ENCODE measurements around the gene PCCA. TPM values are rescaled to one million over a fixed set of nuclear protein-coding genes. Genes with fewer than 3 reads are reported as not detected.

PCCA gene
- total and polyA plus RNA-seq, 7 donors, result 18.0 to 45.6 (median 42.8) TPM

DNA sequence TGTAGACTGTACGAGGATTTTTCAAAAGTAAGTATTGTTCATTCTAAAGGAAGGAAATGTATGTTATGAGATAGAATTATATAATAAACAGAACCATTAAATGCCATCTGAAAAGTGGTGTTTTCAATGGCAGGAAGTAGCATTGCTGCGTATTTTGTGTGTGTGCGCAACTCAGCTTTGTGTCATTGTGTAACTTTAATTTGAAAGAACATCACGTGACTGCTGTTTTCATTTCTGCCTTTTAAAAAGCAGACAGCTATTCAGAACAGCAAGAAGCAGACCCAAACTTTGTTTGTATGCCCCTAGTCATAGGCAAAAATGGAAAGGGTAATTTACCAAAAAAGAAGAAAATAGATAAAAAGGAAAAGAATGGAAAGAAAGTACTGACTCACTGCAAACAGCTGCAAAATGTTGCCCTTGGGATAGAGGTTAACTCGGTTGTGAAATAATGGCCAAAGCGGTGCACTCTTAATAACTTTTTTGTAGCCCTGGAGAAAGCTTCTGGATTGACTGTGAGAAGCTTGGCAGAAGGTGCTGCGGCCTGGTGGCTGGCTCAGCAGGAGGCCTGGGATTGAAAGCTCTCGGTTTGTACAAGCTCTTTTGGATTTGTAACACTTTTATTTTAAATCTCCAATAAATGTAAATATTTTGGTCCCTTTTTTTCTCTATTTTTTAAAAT lies 402.4 kb downstream of the PCCA start:
- H3K27ac ChIP-seq, result peak overlapping the region in 3 of 4 donors; percentile 12 to 37 (median 35)
- peak; percentile 82 for DNase-seq

GRCh38 chr13:100493418-100493817 lies 404.5 kb downstream of the PCCA start:
- H3K4me3 ChIP-seq, result no peak overlapping the region
- DNase-seq, result no peak
- no peaks in the 10 kb centered on the region for H3K36me3 ChIP-seq
- H3K9me3 ChIP-seq, result no peaks in the 10 kb centered on the region
- WGBS, 2 donors, result 90% methylated on average over 7 of the region's 7 CpGs
- H3K4me1 ChIP-seq, result peaks cover 0 to 5% (median 0%) of the 10 kb centered on the region in 4 donors
- H3K27me3 ChIP-seq, result no peaks in the 10 kb centered on the region
- intact Hi-C loops (cut with DNase I), result no loop called here
- no peak overlapping the region for H3K27ac ChIP-seq
- TF ChIP-seq POLR2A (IDR thresholded peaks at IDR 0.05) (no peak), CTCF (IDR thresholded peaks at IDR 0.05) (no peak), POLR2AphosphoS5 (IDR thresholded peaks at IDR 0.05) (no peak), EP300 (IDR thresholded peaks at IDR 0.05) (no peak)

More for the DNA sequence above, 402.4 kb downstream of the PCCA start:
- H3K4me1 ChIP-seq, result peaks cover 0 to 5% (median 0%) of the 10 kb centered on the region in 4 donors
- TF ChIP-seq CTCF (IDR thresholded peaks at IDR 0.05) (no peak), POLR2AphosphoS5 (IDR thresholded peaks at IDR 0.05) (peak; percentile 32 to 68 (median 50))
- H3K9me3 ChIP-seq, result no peaks in the 10 kb centered on the region
- no peak overlapping the region for H3K4me3 ChIP-seq
- WGBS, 2 donors, result 83 to 86% methylated on average over 8 of the region's 8 CpGs
- no peaks in the 10 kb centered on the region for H3K36me3 ChIP-seq
- no peaks in the 10 kb centered on the region for H3K27me3 ChIP-seq
- intact Hi-C loops (cut with DNase I), result no loop called here

GRCh38 chr13:100495455-100495854 lies 406.6 kb downstream of the PCCA start:
- Histone ChIP-seq H3K4me3 (no peak overlapping the region), H3K27ac (no peak overlapping the region), H3K4me1 (peaks cover 0 to 4% (median 0%) of the 10 kb centered on the region in 4 donors), H3K36me3 (no peaks in the 10 kb centered on the region), H3K9me3 (no peaks in the 10 kb centered on the region), H3K27me3 (no peaks in the 10 kb centered on the region)
- 91 to 96% methylated on average over 1 of the region's 1 CpG for whole genome bisulfite sequencing, 2 donors
- intact Hi-C loops (cut with DNase I), result no loop called here
- DNase-seq, result no peak
- TF ChIP-seq EP300 (IDR thresholded peaks at IDR 0.05) (no peak), POLR2AphosphoS5 (IDR thresholded peaks at IDR 0.05) (no peak), CTCF (IDR thresholded peaks at IDR 0.05) (no peak), POLR2A (IDR thresholded peaks at IDR 0.05) (no peak)

DNA sequence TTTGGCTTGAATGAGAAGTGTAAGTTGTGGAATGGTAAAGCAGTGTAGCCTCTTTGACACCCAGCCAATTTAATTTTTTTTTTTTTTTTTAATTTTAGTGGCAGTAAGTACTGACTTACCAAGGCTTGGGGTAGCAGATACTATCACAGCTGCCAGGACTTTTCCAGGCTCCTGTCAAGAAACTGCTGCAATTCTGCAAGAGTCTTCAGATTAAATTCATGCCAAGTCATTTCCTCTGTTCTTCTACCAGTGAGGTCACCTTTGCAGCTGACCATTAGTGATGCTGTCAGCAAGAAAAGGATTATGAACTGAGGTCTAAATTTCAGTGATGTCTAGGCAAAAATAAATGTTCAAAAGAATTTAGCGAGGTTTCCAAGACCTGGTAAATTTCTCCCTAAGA lies 408.5 kb downstream of the PCCA start:
- H3K27ac ChIP-seq, result no peak overlapping the region

More for the DNA sequence above, 408.5 kb downstream of the PCCA start:
- Histone ChIP-seq H3K27me3 (no peaks in the 10 kb centered on the region), H3K9me3 (no peaks in the 10 kb centered on the region), H3K4me3 (no peak overlapping the region), H3K36me3 (no peaks in the 10 kb centered on the region), H3K4me1 (no peaks in the 10 kb centered on the region)
- intact Hi-C loops (cut with DNase I), result no loop called here
- 98 to 100% methylated on average over 1 of the region's 1 CpG for WGBS, 2 donors
- TF ChIP-seq EP300 (IDR thresholded peaks at IDR 0.05) (no peak), CTCF (IDR thresholded peaks at IDR 0.05) (no peak), POLR2A (IDR thresholded peaks at IDR 0.05) (no peak), POLR2AphosphoS5 (IDR thresholded peaks at IDR 0.05) (no peak)
- DNase-seq, result no peak
